GM12891 (cell line): ENCODE data around the gene DMD.

Source experiments
- POLR2A ChIP-seq: IDR thresholded peaks from 2 replicates; pipeline ENCODE4 v1.6.1; 2011; ENCODE audit warnings: low read depth, low read length, control low read depth
- POLR2AphosphoS5 ChIP-seq: IDR thresholded peaks from 2 replicates; pipeline ENCODE4 v1.6.1; 2011; ENCODE audit warnings: low read depth, low read length, control low read depth
- SPI1 ChIP-seq: IDR thresholded peaks from 2 replicates; pipeline ENCODE4 v1.6.1; 2011; ENCODE audit warnings: low read depth, low read length, control low read depth

- TF ChIP-seq POLR2AphosphoS5 (no peak), POLR2A (no peak), SPI1 (no peak)
Observed at GRCh38 chrX:32867781-32868523, 343.4 kb downstream of the DMD start.
